HepG2 (cell line): ENCODE results near the gene LAMB4.

Experiments used
- JARID2 ChIP-seq: sonication (generic); formaldehyde crosslinking; IDR thresholded peaks from 2 replicates; pipeline ENCODE4 v1.8.1; 2023; ENCODE audit warnings: missing genetic modification reagents, inconsistent platforms; ENCODE audit not compliant: insufficient replicate concordance
- JUN ChIP-seq: sonication (generic); formaldehyde crosslinking; IDR thresholded peaks from 2 replicates; pipeline ENCODE4 v1.4.0; 2020; ENCODE audit warnings: mild to moderate bottlenecking, missing genetic modification reagents
- RERE ChIP-seq: IDR thresholded peaks from 2 replicates; pipeline ENCODE4 v1.6.1; 2016; ENCODE audit warnings: low read depth, missing genetic modification reagents, missing compliant biosample characterization
- SRF ChIP-seq: IDR thresholded peaks from 2 replicates; pipeline ENCODE4 v1.6.1; 2011; ENCODE audit warnings: mild to moderate bottlenecking, low read depth, low read length, moderate library complexity
- ZNF274 ChIP-seq: sonication (generic); formaldehyde crosslinking; IDR thresholded peaks from 2 replicates; pipeline ENCODE4 v1.5.1; 2020; ENCODE audit warnings: mild to moderate bottlenecking, missing genetic modification reagents
- ZNF552 ChIP-seq: sonication (generic); formaldehyde crosslinking; IDR thresholded peaks from 2 replicates; pipeline ENCODE4 v1.9.0; 2022; ENCODE audit warnings: missing genetic modification reagents, mild to moderate bottlenecking, borderline replicate concordance
- TF ChIP-seq, protein P1 (sequence below): sonication (generic); formaldehyde crosslinking; IDR thresholded peaks from 2 replicates; pipeline ENCODE4 v1.5.0; 2020; ENCODE audit warnings: mild to moderate bottlenecking, missing genetic modification reagents, moderate library complexity

DNA sequence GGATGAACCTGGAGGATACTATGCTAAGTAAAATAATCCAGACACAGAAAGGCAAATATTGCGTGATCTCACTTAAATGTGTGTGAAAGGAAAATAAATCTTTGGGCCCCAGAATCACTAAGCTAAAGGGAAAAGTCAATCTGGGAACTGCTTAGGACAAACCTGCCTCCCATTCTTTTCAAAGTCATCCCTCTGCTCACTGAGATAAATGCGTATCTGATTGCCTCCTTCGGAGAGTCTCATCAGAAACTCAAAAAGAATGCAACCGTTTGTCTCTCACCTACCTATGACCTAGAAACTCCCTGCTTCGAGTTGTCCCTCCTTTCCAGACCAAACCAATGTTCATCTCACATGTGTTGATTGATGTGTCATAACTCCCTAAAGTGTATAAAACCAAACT, 40.1 kb upstream of the LAMB4 start:
- TF ChIP-seq, protein P1, sequence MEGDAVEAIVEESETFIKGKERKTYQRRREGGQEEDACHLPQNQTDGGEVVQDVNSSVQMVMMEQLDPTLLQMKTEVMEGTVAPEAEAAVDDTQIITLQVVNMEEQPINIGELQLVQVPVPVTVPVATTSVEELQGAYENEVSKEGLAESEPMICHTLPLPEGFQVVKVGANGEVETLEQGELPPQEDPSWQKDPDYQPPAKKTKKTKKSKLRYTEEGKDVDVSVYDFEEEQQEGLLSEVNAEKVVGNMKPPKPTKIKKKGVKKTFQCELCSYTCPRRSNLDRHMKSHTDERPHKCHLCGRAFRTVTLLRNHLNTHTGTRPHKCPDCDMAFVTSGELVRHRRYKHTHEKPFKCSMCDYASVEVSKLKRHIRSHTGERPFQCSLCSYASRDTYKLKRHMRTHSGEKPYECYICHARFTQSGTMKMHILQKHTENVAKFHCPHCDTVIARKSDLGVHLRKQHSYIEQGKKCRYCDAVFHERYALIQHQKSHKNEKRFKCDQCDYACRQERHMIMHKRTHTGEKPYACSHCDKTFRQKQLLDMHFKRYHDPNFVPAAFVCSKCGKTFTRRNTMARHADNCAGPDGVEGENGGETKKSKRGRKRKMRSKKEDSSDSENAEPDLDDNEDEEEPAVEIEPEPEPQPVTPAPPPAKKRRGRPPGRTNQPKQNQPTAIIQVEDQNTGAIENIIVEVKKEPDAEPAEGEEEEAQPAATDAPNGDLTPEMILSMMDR (CRISPR knock-in tag) = no peak
- no peak for TF ChIP-seq ZNF552 (CRISPR knock-in tag)
- no peak for TF ChIP-seq SRF
- TF ChIP-seq JUN (CRISPR knock-in tag) = no peak
- no peak for TF ChIP-seq ZNF274 (CRISPR knock-in tag)
- TF ChIP-seq JARID2 = no peak
- no peak for TF ChIP-seq RERE (CRISPR knock-in tag)
